ENCODE measurements around the gene KCNF1. TPM values are rescaled to one million over a fixed set of nuclear protein-coding genes. Genes with fewer than 3 reads are reported as not detected.

The KCNF1 gene
- total RNA-seq, 4 donors from 2014 or later: 20.2 to 51.7 (median 44.4) TPM

- TF ChIP-seq EP300 (IDR thresholded peaks at IDR 0.05): no peak
- TF ChIP-seq POLR2A (IDR thresholded peaks at IDR 0.05; ENCODE audit: low read depth): no peak
- TF ChIP-seq POLR2AphosphoS5 (IDR thresholded peaks at IDR 0.05): no peak
- TF ChIP-seq CTCF (IDR thresholded peaks at IDR 0.05): no peak
- Histone ChIP-seq H3K9me3 (no peaks in the 10 kb centered on the region), H3K27me3 (peaks cover 0 to 58% (median 7%) of the 10 kb centered on the region in 4 donors), H3K4me1 (peaks cover 0 to 37% (median 34%) of the 10 kb centered on the region in 4 donors), H3K36me3 (peaks cover 0 to 5% (median 0%) of the 10 kb centered on the region in 4 donors), H3K27ac (replicated peaks in 1 of 4) (peak overlapping the region in 1 of 4 donors; percentile 40), H3K4me3 (peak overlapping the region; percentile 46 to 67 (median 55))
- 78% methylated on average over 7 of the region's 7 CpGs for WGBS
- intact Hi-C loops (cut with DNase I): loop anchor here (10.0 kb wide), 1 partner anchor 210 kb away; no protein-coding TSS in a partner anchor
- no peak for DNase-seq (ENCODE audit: extremely low spot score)
Measured at GRCh38 chr2:10915236-10915635, 3.5 kb downstream of the KCNF1 start.

GRCh38 chr2:10915731-10916276, 4.1 kb downstream of the KCNF1 start:
- H3K27ac ChIP-seq (replicated peaks in 1 of 4): peak overlapping the region in 1 of 4 donors; percentile 40
- no peaks in the 10 kb centered on the region for H3K9me3 ChIP-seq
- peaks cover 0 to 5% (median 0%) of the 10 kb centered on the region in 4 donors for H3K36me3 ChIP-seq
- no peak for DNase-seq (ENCODE audit: extremely low spot score)
- peak overlapping the region; percentile 1 to 67 (median 55) for H3K4me3 ChIP-seq
- no peak for TF ChIP-seq CTCF (IDR thresholded peaks at IDR 0.05)
- TF ChIP-seq POLR2A (IDR thresholded peaks at IDR 0.05; ENCODE audit: low read depth): no peak
- TF ChIP-seq POLR2AphosphoS5 (IDR thresholded peaks at IDR 0.05): no peak
- no peak for TF ChIP-seq EP300 (IDR thresholded peaks at IDR 0.05)
- 88% methylated on average over 4 of the region's 10 CpGs for WGBS
- peaks cover 0 to 37% (median 34%) of the 10 kb centered on the region in 4 donors for H3K4me1 ChIP-seq
- intact Hi-C loops (cut with DNase I): loop anchor here (10.0 kb wide), 1 partner anchor 209 kb away; no protein-coding TSS in a partner anchor
- peaks cover 0 to 56% (median 7%) of the 10 kb centered on the region in 4 donors for H3K27me3 ChIP-seq

GRCh38 chr2:10916953-10917352, 5.2 kb downstream of the KCNF1 start:
- intact Hi-C loops (cut with DNase I): loop anchor here (10.0 kb wide), 1 partner anchor 208 kb away; no protein-coding TSS in a partner anchor
- Histone ChIP-seq H3K4me1 (peaks cover 0 to 27% (median 24%) of the 10 kb centered on the region in 4 donors), H3K36me3 (peaks cover 0 to 5% (median 0%) of the 10 kb centered on the region in 4 donors), H3K27ac (replicated peaks in 1 of 4) (no peak overlapping the region), H3K4me3 (no peak overlapping the region), H3K27me3 (peaks cover 0 to 48% (median 2%) of the 10 kb centered on the region in 4 donors), H3K9me3 (no peaks in the 10 kb centered on the region)
- TF ChIP-seq EP300 (IDR thresholded peaks at IDR 0.05): no peak
- no peak for TF ChIP-seq CTCF (IDR thresholded peaks at IDR 0.05)
- no peak for TF ChIP-seq POLR2AphosphoS5 (IDR thresholded peaks at IDR 0.05)
- TF ChIP-seq POLR2A (IDR thresholded peaks at IDR 0.05; ENCODE audit: low read depth): no peak
- DNase-seq (ENCODE audit: extremely low spot score): no peak
- 87% methylated on average over 6 of the region's 6 CpGs for WGBS

GRCh38 chr2:10917927-10918326, 6.2 kb downstream of the KCNF1 start:
- peaks cover 0 to 5% (median 0%) of the 10 kb centered on the region in 4 donors for H3K36me3 ChIP-seq
- H3K27ac ChIP-seq (replicated peaks in 1 of 4): no peak overlapping the region
- 85% methylated on average over 4 of the region's 4 CpGs for WGBS
- TF ChIP-seq POLR2AphosphoS5 (IDR thresholded peaks at IDR 0.05) (no peak), CTCF (IDR thresholded peaks at IDR 0.05) (no peak), EP300 (IDR thresholded peaks at IDR 0.05) (no peak), POLR2A (IDR thresholded peaks at IDR 0.05; ENCODE audit: low read depth) (no peak)
- H3K4me1 ChIP-seq: peaks cover 0 to 18% (median 16%) of the 10 kb centered on the region in 4 donors
- DNase-seq (ENCODE audit: extremely low spot score): no peak
- no peaks in the 10 kb centered on the region for H3K9me3 ChIP-seq
- peaks cover 0 to 44% (median under 1%) of the 10 kb centered on the region in 4 donors for H3K27me3 ChIP-seq
- intact Hi-C loops (cut with DNase I): loop anchor here (10.0 kb wide), 1 partner anchor 207 kb away; no protein-coding TSS in a partner anchor
- no peak overlapping the region for H3K4me3 ChIP-seq
